NCI-H146 treated with DMSO at 0.1 percent for 48 hours (cell line): ENCODE data around the gene ARID5B.
"Not testable (repeated sequence)": the region's sequence is repeated elsewhere in the genome, so short reads cannot be mapped to it uniquely, and the experiment has no call there.

Experiments used
- DNase-seq: peaks from one replicate; lab custom pipeline; 2025; ENCODE audit not compliant: unreplicated experiment; lab: John Stamatoyannopoulos, UW

Gene ARID5B

GRCh38 chr10:61900829-61901792 lies at the start of gene ARID5B:
Gene ARID5B (plus strand): TSS chr10:61901699. CDS start chr10:61901710, 11 bp downstream.
- peak; percentile 25 for DNase-seq

GRCh38 chr10:61852261-61852660 lies 49.2 kb upstream of the ARID5B start:
- no peak for DNase-seq

- no peak for DNase-seq
These were observed 45.7 kb upstream of the ARID5B start for GRCh38 chr10:61855771-61856170.

- no peak for DNase-seq
These were observed 43.8 kb upstream of the ARID5B start for GRCh38 chr10:61857746-61858145.

- DNase-seq, result no peak
These were observed 41.7 kb upstream of the ARID5B start for GRCh38 chr10:61859786-61860185.

- DNase-seq, result no peak
These were observed 40.3 kb upstream of the ARID5B start for GRCh38 chr10:61860964-61861758.

GRCh38 chr10:61863981-61864380 lies 37.5 kb upstream of the ARID5B start:
- DNase-seq, result no peak

GRCh38 chr10:61866700-61867368 lies 34.7 kb upstream of the ARID5B start:
- no peak for DNase-seq

- not testable (repeated sequence) for DNase-seq
These were observed 34.1 kb upstream of the ARID5B start for GRCh38 chr10:61867374-61867773.

GRCh38 chr10:61867817-61868216 lies 33.7 kb upstream of the ARID5B start:
- not testable (repeated sequence) for DNase-seq

GRCh38 chr10:61869041-61869675 lies 32.3 kb upstream of the ARID5B start:
- DNase-seq, result no peak

GRCh38 chr10:61869774-61870525 lies 31.5 kb upstream of the ARID5B start:
- no peak for DNase-seq

- no peak for DNase-seq
These were observed 31.0 kb upstream of the ARID5B start for GRCh38 chr10:61870526-61870895.

- no peak for DNase-seq
These were observed 30.0 kb upstream of the ARID5B start for GRCh38 chr10:61871487-61871886.

GRCh38 chr10:61877887-61878739 lies 23.4 kb upstream of the ARID5B start:
- DNase-seq, result no peak

- DNase-seq, result no peak
These were observed 22.8 kb upstream of the ARID5B start for GRCh38 chr10:61878740-61879068.

GRCh38 chr10:61882621-61883370 lies 18.7 kb upstream of the ARID5B start:
- no peak for DNase-seq

- no peak for DNase-seq
These were observed 18.0 kb upstream of the ARID5B start for GRCh38 chr10:61883371-61884025.
